Measurements from ENCODE around the gene TP53I11.

DNA sequence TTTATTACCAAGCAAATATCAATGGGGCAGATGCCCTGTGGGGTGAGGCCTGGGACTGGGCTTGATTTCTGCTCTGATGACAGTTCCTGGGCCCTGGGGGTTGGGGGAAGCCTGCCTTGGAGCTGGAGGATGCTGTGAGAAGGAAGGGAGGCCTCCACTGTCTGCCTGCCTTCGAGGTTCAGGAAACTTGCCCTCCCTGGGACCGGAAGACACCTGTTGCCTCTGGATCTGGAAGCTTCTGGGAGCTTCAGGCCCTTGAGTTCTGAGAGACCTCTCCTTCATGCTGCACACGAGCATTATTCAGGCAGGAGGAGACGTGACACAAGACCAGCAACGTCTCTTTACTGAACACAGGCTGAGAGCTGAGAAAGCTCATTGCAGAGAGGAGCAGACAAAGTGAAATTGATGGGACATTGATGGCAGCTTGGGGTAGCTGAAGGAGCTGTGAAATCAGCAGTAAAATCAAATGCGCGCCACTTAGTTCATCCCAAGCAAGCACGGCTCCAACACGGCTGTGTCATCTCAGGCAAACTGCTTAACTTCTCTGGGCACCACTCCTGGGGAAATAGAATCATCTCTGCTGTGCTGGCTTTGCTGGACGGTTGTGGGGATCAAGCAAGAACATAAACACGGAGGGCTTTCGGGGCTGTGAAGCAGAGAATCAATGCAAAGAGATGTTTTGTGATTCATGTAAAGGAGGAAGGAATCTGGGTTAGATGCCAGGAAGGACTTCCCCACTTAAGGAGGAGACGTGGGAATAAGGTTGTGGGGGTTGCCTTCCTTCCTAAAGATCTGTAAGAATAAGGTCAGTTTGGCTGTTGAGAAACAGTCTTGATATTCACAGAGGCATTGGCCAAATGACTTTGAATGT is 64.5 kb downstream of the TP53I11 start:
- no peak for TF ChIP-seq SMC3 (conservative IDR thresholded peaks at IDR 0.05; ENCODE audit: insufficient read depth, low read depth, low read length)
- no peak for TF ChIP-seq ZNF3 (CRISPR knock-in tag; IDR thresholded peaks at IDR 0.05)
- TF ChIP-seq ZBTB7A (IDR thresholded peaks at IDR 0.05; ENCODE audit: borderline replicate concordance, control insufficient read depth, low read depth, low read length), result no peak
- no peak for TF ChIP-seq MEF2D (tag; conservative IDR thresholded peaks at IDR 0.05; ENCODE audit: low read depth)
- no peak for TF ChIP-seq CEBPG (CRISPR knock-in tag; IDR thresholded peaks at IDR 0.05)
- TF ChIP-seq CEBPG (tag; conservative IDR thresholded peaks at IDR 0.05 in 1 of 2, IDR thresholded peaks at IDR 0.05 in 1 of 2), result no peak
- TF ChIP-seq, protein P1, sequence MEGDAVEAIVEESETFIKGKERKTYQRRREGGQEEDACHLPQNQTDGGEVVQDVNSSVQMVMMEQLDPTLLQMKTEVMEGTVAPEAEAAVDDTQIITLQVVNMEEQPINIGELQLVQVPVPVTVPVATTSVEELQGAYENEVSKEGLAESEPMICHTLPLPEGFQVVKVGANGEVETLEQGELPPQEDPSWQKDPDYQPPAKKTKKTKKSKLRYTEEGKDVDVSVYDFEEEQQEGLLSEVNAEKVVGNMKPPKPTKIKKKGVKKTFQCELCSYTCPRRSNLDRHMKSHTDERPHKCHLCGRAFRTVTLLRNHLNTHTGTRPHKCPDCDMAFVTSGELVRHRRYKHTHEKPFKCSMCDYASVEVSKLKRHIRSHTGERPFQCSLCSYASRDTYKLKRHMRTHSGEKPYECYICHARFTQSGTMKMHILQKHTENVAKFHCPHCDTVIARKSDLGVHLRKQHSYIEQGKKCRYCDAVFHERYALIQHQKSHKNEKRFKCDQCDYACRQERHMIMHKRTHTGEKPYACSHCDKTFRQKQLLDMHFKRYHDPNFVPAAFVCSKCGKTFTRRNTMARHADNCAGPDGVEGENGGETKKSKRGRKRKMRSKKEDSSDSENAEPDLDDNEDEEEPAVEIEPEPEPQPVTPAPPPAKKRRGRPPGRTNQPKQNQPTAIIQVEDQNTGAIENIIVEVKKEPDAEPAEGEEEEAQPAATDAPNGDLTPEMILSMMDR (IDR thresholded peaks at IDR 0.05 in 2 of 3, conservative IDR thresholded peaks at IDR 0.05 in 1 of 3; ENCODE audit: insufficient read depth in 2 of 3, low read depth in 1 of 3, low read length in 3 of 3), result no peak
- TF ChIP-seq, protein P2, sequence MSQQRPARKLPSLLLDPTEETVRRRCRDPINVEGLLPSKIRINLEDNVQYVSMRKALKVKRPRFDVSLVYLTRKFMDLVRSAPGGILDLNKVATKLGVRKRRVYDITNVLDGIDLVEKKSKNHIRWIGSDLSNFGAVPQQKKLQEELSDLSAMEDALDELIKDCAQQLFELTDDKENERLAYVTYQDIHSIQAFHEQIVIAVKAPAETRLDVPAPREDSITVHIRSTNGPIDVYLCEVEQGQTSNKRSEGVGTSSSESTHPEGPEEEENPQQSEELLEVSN (IDR thresholded peaks at IDR 0.05; ENCODE audit: borderline replicate concordance in 1 of 2, extremely low read depth in 1 of 2, insufficient read depth in 1 of 2, insufficient read length in 1 of 2, low read depth in 1 of 2, low read length in 1 of 2, poor library complexity in 1 of 2, severe bottlenecking in 1 of 2), result no peak

Data from K562 (cell line).